Ovary (tissue), 9 donors: ENCODE measurements around the gene IGSF5. TPM values are rescaled to one million over a fixed set of nuclear protein-coding genes. Genes with fewer than 3 reads are reported as not detected.

Experiments
- DNase-seq, 5 donors: peaks; one replicate each; pipeline ENCODE4 v3.0.0-alpha.2; 2019 to 2020
- H3K27ac ChIP-seq, 2 donors: fragments of 200-600 bp; one replicate each; pipeline versions ENCODE4 v1.5.1 to v1.8.0; 2019 to 2022
- H3K27me3 ChIP-seq: fragments of 200-600 bp; one replicate; pipeline ENCODE4 v1.8.0; 2022
- H3K36me3 ChIP-seq: fragments of 200-600 bp; sonication (generic); one replicate; pipeline ENCODE4 v1.5.1; 2019
- H3K4me1 ChIP-seq: one replicate; pipeline ENCODE4 v1.8.1; 2013; ENCODE audit warnings: mild to moderate bottlenecking, moderate library complexity; ENCODE audit not compliant: insufficient read depth
- H3K4me3 ChIP-seq: fragments of 200-600 bp; sonication (generic); one replicate; pipeline ENCODE4 v1.5.1; 2017
- H3K9me3 ChIP-seq, 2 donors: fragments of 200-600 bp in 1 of 2; sonication (generic) in 1 of 2; one replicate each; pipeline versions ENCODE4 v1.5.1 to v1.8.1; 2013 to 2019; ENCODE audit warnings: mild to moderate bottlenecking in 1 of 2, moderate library complexity in 1 of 2
- CTCF ChIP-seq, 3 donors: fragments of 450-650 bp in 2 of 3; fragments of 200-600 bp in 1 of 3; IDR thresholded peaks; one replicate each; pipeline versions ENCODE4 v1.5.1 to v1.8.0; 2016 to 2022; ENCODE audit warnings: antibody characterized with exemption in 3 of 3, mild to moderate bottlenecking in 1 of 3
- EP300 ChIP-seq: sonication (generic); formaldehyde crosslinking; IDR thresholded peaks from one replicate; pipeline ENCODE4 v1.6.1; 2017; ENCODE audit warnings: antibody characterized with exemption
- POLR2A ChIP-seq: fragments of 450-650 bp; IDR thresholded peaks from one replicate; pipeline ENCODE4 v1.6.1; 2017; ENCODE audit warnings: antibody characterized with exemption, mild to moderate bottlenecking, moderate library complexity
- WGBS, 3 donors: extraction: QIAGEN DNeasy Blood & Tissue Kit in 1 of 3; methylation state at CpG; one replicate each; pipeline versions ENCODE4 v1.1.5 to v1.1.7; 2013 to 2017; 5-methylcytosine and 5-hydroxymethylcytosine counted together
- intact Hi-C, 4 donors: fragments of 100-400 bp; cut with DNase I; formaldehyde crosslinking; loops; one replicate each; pipeline versions ENCODE4 v1.11.0 to v1.15.1; 2022 to 2023
- polyA plus RNA-seq, 2 donors: library from polyadenylated mRNA; stranded (reverse); fragments of 200-250 nt in 1 of 2; fragments of 350-450 nt in 1 of 2; fragmentation: Illumina TruSeq in 1 of 2; extraction: RNeasy Lipid Tissue Mini Kit (QIAGEN cat#74804) in 1 of 2; gene quantifications; one replicate each; pipeline ENCODE4 v1.2.3, GENCODE V29; 2013 to 2014
- total RNA-seq, 7 donors: library from RNA; depleted of rRNA in 2 of 7; stranded (reverse); fragments of >200 nt in 2 of 7; fragmentation: NEBNext Ultra II Directional in 3 of 7; extraction: Animal tissue kit (Norgen Biotek cat#: 25700) in 3 of 7; gene quantifications; one replicate each; pipeline versions ENCODE4 v1.1.0 to v1.2.4, GENCODE V29; 2016 to 2023
- donor health status: DM: no; HTN: no; CAD: no; lungs with moderate emphysema.
- donor health status: DM: no; HTN: no; CAD: no.
- donor health status: Bipolar disorder and iron deficiency.
- donor health status: DM: yes; HTN: yes; CAD: no.
- donor health status: DM: no; HTN: no; CAD: no.
- donor health status: DM: yes; HTN: yes; CAD: no.

IGSF5 gene
- total and polyA plus RNA-seq, 9 donors: 0.16 to 0.72 (median 0.45) TPM; not detected in 2

GRCh38 chr21:39805983-39806382 lies 61.0 kb downstream of the IGSF5 start:
- DNase-seq: no peak
- Histone ChIP-seq H3K27ac (no peak overlapping the region), H3K27me3 (no peaks in the 10 kb centered on the region), H3K4me3 (no peak overlapping the region), H3K4me1 (no peaks in the 10 kb centered on the region), H3K9me3 (no peaks in the 10 kb centered on the region), H3K36me3 (no peaks in the 10 kb centered on the region)
- intact Hi-C loops: no loop called here
- 91 to 100% (median 100%) methylated on average over 1 of the region's 1 CpG for WGBS, 3 donors
- TF ChIP-seq POLR2A: no peak
- TF ChIP-seq EP300: no peak
- TF ChIP-seq CTCF (IDR thresholded peaks at IDR 0.05): no peak

- intact Hi-C loops: no loop called here
- 79 to 82% (median 81%) methylated on average over 3 of the region's 3 CpGs for WGBS, 3 donors
- TF ChIP-seq CTCF (IDR thresholded peaks at IDR 0.05): no peak
- no peak for TF ChIP-seq POLR2A
- no peak for TF ChIP-seq EP300
- Histone ChIP-seq H3K9me3 (no peaks in the 10 kb centered on the region), H3K27me3 (no peaks in the 10 kb centered on the region), H3K4me1 (no peaks in the 10 kb centered on the region), H3K36me3 (no peaks in the 10 kb centered on the region), H3K27ac (no peak overlapping the region), H3K4me3 (no peak overlapping the region)
- no peak for DNase-seq
These were observed 62.8 kb downstream of the IGSF5 start for GRCh38 chr21:39807738-39808137.

- no peak overlapping the region for H3K27ac ChIP-seq
- no peaks in the 10 kb centered on the region for H3K27me3 ChIP-seq
- no peaks in the 10 kb centered on the region for H3K9me3 ChIP-seq
- no peaks in the 10 kb centered on the region for H3K36me3 ChIP-seq
- no peak for DNase-seq
- intact Hi-C loops: no loop called here
- 91 to 96% (median 94%) methylated on average over 5 of the region's 5 CpGs for WGBS, 3 donors
- TF ChIP-seq EP300: no peak
- no peak for TF ChIP-seq CTCF (IDR thresholded peaks at IDR 0.05)
- TF ChIP-seq POLR2A: no peak
- H3K4me3 ChIP-seq: no peak overlapping the region
- H3K4me1 ChIP-seq: no peaks in the 10 kb centered on the region
These were observed 65.0 kb downstream of the IGSF5 start for GRCh38 chr21:39809936-39810335.

GRCh38 chr21:39812983-39813382 lies 68.0 kb downstream of the IGSF5 start:
- intact Hi-C loops: no loop called here
- WGBS, 3 donors: 88 to 94% (median 88%) methylated on average over 1 of the region's 1 CpG
- no peak for DNase-seq
- Histone ChIP-seq H3K4me1 (no peaks in the 10 kb centered on the region), H3K4me3 (no peak overlapping the region), H3K36me3 (no peaks in the 10 kb centered on the region), H3K27me3 (no peaks in the 10 kb centered on the region), H3K9me3 (no peaks in the 10 kb centered on the region), H3K27ac (no peak overlapping the region)
- no peak for TF ChIP-seq EP300
- TF ChIP-seq POLR2A: no peak
- TF ChIP-seq CTCF (IDR thresholded peaks at IDR 0.05): no peak

GRCh38 chr21:39818557-39818956 lies 73.6 kb downstream of the IGSF5 start:
- Histone ChIP-seq H3K27me3 (no peaks in the 10 kb centered on the region), H3K27ac (no peak overlapping the region), H3K9me3 (no peaks in the 10 kb centered on the region), H3K36me3 (no peaks in the 10 kb centered on the region), H3K4me3 (no peak overlapping the region), H3K4me1 (no peaks in the 10 kb centered on the region)
- TF ChIP-seq CTCF (IDR thresholded peaks at IDR 0.05) (no peak), POLR2A (no peak), EP300 (no peak)
- WGBS, 3 donors: 70 to 83% (median 71%) methylated on average over 2 of the region's 2 CpGs
- DNase-seq: no peak
- intact Hi-C loops: no loop called here
